GM12891 (cell line): Measurements from ENCODE around the gene MLNR.
A peak's percentile ranks its signal among the peaks of the same experiment; 100 is the strongest.

ENCODE experiments used
- DNase-seq: peaks from one replicate; pipeline ENCODE4 v3.0.0; 2011; ENCODE audit warnings: low spot score; ENCODE audit not compliant: insufficient read length
- FAIRE-seq: peaks from 2 replicates; lab custom pipeline; 2011; peaks lifted over from hg19 to GRCh38; lab: Jason Lieb, UNC
- PAX5 ChIP-seq: IDR thresholded peaks from 2 replicates; pipeline ENCODE4 v1.6.1; 2011; ENCODE audit warnings: low read length, moderate library complexity, mild to moderate bottlenecking; ENCODE audit not compliant: insufficient read depth, severe bottlenecking
- POLR2A ChIP-seq: IDR thresholded peaks from 2 replicates; pipeline ENCODE4 v1.6.1; 2011; ENCODE audit warnings: low read depth, low read length, control low read depth
- POLR2AphosphoS5 ChIP-seq: IDR thresholded peaks from 2 replicates; pipeline ENCODE4 v1.6.1; 2011; ENCODE audit warnings: low read depth, low read length, control low read depth
- POU2F2 ChIP-seq: IDR thresholded peaks from 2 replicates; pipeline ENCODE4 v1.6.1; 2011; ENCODE audit warnings: low read depth, mild to moderate bottlenecking, control low read depth, low read length, moderate library complexity
- SPI1 ChIP-seq: IDR thresholded peaks from 2 replicates; pipeline ENCODE4 v1.6.1; 2011; ENCODE audit warnings: low read depth, low read length, control low read depth
- TAF1 ChIP-seq: IDR thresholded peaks from 2 replicates; pipeline ENCODE4 v1.6.1; 2011; ENCODE audit warnings: low read depth, low read length, control low read depth

Gene MLNR

GRCh38 chr13:49213997-49214916 is 5.9 kb upstream of the MLNR start:
- peak; percentile 56 for FAIRE-seq
- TF ChIP-seq POU2F2 (no peak), POLR2A (no peak), POLR2AphosphoS5 (no peak), TAF1 (no peak), SPI1 (no peak), PAX5 (no peak)
- no peak for DNase-seq

GRCh38 chr13:49214917-49215376 is 5.2 kb upstream of the MLNR start:
- no peak for TF ChIP-seq TAF1
- TF ChIP-seq POLR2A = no peak
- TF ChIP-seq PAX5 = no peak
- no peak for TF ChIP-seq SPI1
- TF ChIP-seq POU2F2 = no peak
- no peak for TF ChIP-seq POLR2AphosphoS5
- FAIRE-seq (peak; percentile 50), DNase-seq (peak; percentile 25)

GRCh38 chr13:49216334-49216733 is 3.8 kb upstream of the MLNR start:
- no peak for FAIRE-seq
- TF ChIP-seq POLR2AphosphoS5 (no peak), PAX5 (no peak), POLR2A (no peak), SPI1 (no peak), POU2F2 (no peak), TAF1 (no peak)
- DNase-seq = no peak

GRCh38 chr13:49217962-49218492 is 2.1 kb upstream of the MLNR start:
- FAIRE-seq (no peak), DNase-seq (no peak)
- TF ChIP-seq SPI1 = no peak
- no peak for TF ChIP-seq POLR2A
- TF ChIP-seq POLR2AphosphoS5 = no peak
- TF ChIP-seq POU2F2 = no peak

GRCh38 chr13:49218493-49219051 is 1.6 kb upstream of the MLNR start:
- FAIRE-seq = no peak
- no peak for DNase-seq
- no peak for TF ChIP-seq POLR2AphosphoS5
- TF ChIP-seq SPI1 = no peak
- no peak for TF ChIP-seq TAF1
- no peak for TF ChIP-seq POU2F2
- TF ChIP-seq PAX5 = no peak
- no peak for TF ChIP-seq POLR2A

GRCh38 chr13:49219647-49220035 is 497 bp upstream of the MLNR start:
- no peak for DNase-seq
- no peak for FAIRE-seq
- TF ChIP-seq POLR2A = no peak
- TF ChIP-seq POU2F2 = no peak
- no peak for TF ChIP-seq POLR2AphosphoS5
- TF ChIP-seq SPI1 = no peak
- no peak for TF ChIP-seq TAF1

- peak; percentile 38 for FAIRE-seq
- DNase-seq = peak; percentile 31
- TF ChIP-seq POLR2AphosphoS5 = no peak
- TF ChIP-seq SPI1 = no peak
- TF ChIP-seq POLR2A = no peak
- TF ChIP-seq POU2F2 = no peak
- no peak for TF ChIP-seq PAX5
- no peak for TF ChIP-seq TAF1
Measured at GRCh38 chr13:49220856-49221589, 885 bp downstream of the MLNR start.

- DNase-seq (no peak), FAIRE-seq (no peak)
- TF ChIP-seq POLR2A (no peak), POU2F2 (no peak), TAF1 (no peak), PAX5 (no peak), POLR2AphosphoS5 (no peak), SPI1 (no peak)
Measured at GRCh38 chr13:49221590-49221965, 1.4 kb downstream of the MLNR start.

GRCh38 chr13:49225223-49226042 is 5.3 kb downstream of the MLNR start:
- no peak for FAIRE-seq
- no peak for DNase-seq
- TF ChIP-seq POU2F2 = no peak
- TF ChIP-seq TAF1 = no peak
- no peak for TF ChIP-seq POLR2AphosphoS5
- no peak for TF ChIP-seq POLR2A
- TF ChIP-seq PAX5 = no peak
- no peak for TF ChIP-seq SPI1
